NCI-H146 treated with DMSO at 0.1 percent for 48 hours (cell line): ENCODE results near the gene SLC38A1.
"Not testable (repeated sequence)": the region's sequence is repeated elsewhere in the genome, so short reads cannot be mapped to it uniquely, and the experiment has no call there.

Source experiments
- DNase-seq: peaks from one replicate; lab custom pipeline; 2025; ENCODE audit not compliant: unreplicated experiment; lab: John Stamatoyannopoulos, UW

SLC38A1 gene

GRCh38 chr12:46265102-46265501, 3.7 kb downstream of the SLC38A1 start:
- DNase-seq, result no peak

- no peak for DNase-seq
Measured at GRCh38 chr12:46264057-46264456, 4.8 kb downstream of the SLC38A1 start.

DNA sequence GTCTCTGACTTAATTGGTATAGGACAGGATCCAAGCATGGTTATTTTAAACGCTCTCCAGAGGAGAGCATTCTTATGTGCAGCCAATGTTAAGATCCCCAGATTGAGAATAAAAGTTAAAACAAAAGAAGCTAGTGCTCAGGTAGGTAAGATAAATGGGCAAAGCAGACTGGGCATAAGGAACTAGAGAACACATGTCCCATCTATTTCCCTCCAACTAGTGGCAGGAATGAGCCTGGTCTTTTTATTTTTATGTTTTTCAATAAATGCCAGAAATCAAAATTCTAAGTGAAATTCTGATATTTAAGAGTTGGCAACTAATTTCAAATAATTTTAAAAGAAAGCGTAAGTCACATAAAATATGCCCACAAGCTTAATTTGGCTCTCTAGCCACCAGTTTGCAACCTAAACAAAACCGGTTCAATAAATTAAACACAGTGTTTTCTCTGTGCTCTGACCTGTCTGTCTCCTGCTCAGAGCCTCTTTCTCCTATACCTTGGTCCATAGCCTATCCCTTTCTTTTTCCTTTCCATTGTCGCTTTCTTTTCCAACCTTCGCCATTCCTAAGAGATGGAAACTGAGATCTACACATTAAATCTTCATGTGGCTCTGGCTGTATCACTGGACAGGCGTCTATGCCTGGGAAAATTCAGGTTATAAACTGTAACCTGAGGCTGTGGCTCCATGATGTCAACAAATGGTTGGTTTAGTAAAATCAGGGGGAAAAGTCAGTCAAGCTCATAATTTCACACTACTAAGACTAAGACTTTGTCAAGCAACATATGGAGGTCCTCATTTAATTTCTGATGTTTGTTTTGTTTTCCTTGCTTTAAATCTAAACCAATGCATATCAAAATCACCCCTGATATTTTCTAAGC, 5.5 kb downstream of the SLC38A1 start:
- no peak for DNase-seq

- DNase-seq, result no peak
Measured at GRCh38 chr12:46261646-46262045, 7.2 kb downstream of the SLC38A1 start.

GRCh38 chr12:46260913-46261476, 7.8 kb downstream of the SLC38A1 start:
- no peak for DNase-seq

GRCh38 chr12:46260124-46260912, 8.5 kb downstream of the SLC38A1 start:
- no peak for DNase-seq

GRCh38 chr12:46259713-46260112, 9.1 kb downstream of the SLC38A1 start:
- DNase-seq, result no peak

DNA sequence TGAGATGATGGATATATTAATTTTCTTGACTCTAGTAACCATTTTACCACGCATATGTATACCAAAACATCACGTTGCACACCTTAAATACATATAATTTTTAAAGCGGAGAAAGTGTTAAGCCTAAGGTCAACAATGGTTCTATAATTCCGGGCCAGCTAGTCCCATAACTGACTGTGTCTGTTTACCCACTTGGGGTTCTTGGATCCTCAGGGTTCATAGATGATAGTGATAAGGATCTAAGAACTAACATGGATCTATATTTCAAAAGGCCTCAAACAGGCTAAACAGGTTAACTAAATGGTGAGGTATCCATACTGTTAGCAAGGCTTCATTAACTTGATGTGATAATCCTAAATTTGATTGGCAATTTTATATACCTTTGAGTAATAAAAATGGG, 9.8 kb downstream of the SLC38A1 start:
- no peak for DNase-seq

DNA sequence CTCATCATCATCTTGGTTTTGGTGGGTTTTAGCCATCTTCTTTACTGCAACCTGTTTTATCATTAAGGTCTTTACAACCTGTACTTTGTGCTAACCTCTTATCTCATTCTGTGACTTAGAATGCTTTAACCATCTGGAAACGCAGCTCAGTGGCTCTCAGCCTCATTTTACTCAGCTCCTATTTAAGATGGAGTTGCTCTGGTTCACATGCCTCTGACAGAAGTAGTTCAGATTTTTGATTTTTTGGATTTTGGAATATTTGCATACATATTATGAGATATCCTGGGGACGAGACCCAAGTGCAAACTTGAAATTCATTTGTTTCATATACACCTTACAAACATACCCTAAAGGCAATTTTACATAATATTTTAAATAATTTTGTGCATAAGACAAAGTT, 10.7 kb downstream of the SLC38A1 start:
- DNase-seq, result no peak

GRCh38 chr12:46256942-46257341, 11.9 kb downstream of the SLC38A1 start:
- DNase-seq, result no peak

- no peak for DNase-seq
Measured at GRCh38 chr12:46253544-46254162, 15.2 kb downstream of the SLC38A1 start.

GRCh38 chr12:46251994-46252393, 16.8 kb downstream of the SLC38A1 start:
- DNase-seq, result not testable (repeated sequence)

- not testable (repeated sequence) for DNase-seq
Measured at GRCh38 chr12:46249960-46250359, 18.9 kb downstream of the SLC38A1 start.

GRCh38 chr12:46246021-46246700, 22.7 kb downstream of the SLC38A1 start:
- DNase-seq, result no peak

DNA sequence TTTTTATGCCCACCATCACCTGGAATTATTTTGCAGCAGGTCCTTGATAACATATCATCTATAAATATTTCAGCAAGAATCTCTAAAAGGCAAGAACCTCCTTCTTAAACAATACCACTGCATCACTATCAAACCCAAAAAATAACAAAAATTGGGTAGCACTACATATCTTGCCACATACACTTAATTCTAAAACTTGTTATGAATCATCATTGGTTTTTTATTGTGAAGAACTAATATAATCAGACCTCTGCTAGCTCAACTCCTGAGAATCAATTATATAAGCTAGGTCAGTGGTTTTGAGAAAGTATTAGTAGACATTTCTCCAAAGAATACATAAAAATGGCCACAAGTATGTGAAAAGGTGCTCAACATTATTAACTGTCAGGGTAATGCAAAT, 23.8 kb downstream of the SLC38A1 start:
- DNase-seq, result no peak

DNA sequence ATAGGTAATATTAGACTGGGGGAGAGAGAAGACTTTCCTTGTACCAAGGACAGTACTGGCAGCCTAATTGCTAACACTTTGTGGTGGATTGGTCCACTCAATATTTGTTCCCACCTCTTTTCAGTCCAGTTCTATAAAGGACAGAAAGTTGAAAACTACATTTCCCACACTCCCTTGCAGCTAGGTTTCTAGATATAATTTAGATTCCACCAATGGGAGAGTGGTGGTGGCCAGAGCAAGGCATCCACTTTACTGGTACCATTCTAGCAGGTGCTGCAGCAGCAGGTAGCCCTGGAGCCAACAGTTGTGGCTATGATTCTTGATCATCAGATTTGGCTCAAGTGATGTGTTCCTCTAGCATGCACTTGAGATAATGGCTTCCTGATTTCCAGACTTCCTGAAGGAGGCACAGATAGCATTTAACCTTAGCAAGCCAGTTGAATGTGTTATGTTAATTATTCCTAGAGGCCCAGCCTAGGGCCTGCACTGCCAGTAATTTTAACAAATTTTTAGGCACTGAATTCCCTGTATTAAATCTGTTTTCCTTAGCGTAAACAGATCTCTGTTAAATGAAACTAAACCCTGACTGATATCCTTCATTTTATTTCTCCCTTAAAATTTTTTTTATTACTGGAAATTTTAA, 24.4 kb downstream of the SLC38A1 start:
- peak; percentile 5 for DNase-seq

GRCh38 chr12:46242569-46242968, 26.3 kb downstream of the SLC38A1 start:
- DNase-seq, result no peak

DNA sequence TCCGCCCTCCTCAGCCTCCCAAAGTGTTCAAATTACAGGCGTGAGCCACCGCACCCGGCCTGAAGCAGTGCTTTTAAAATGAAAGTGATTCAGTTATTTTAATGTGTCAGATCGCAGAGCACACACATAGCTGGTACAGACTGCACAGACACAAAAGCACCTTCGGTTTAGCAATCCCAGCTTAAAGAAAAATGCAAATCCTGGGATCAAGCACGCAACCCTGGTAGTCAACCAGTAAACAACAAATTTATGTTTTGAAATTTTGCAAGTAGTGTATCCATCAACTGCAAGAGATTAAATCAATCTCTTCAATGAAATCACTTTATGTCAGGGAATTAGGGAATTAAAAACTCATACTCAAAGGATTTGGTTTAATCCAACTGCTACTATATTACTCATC, 28.4 kb downstream of the SLC38A1 start:
- no peak for DNase-seq

DNA sequence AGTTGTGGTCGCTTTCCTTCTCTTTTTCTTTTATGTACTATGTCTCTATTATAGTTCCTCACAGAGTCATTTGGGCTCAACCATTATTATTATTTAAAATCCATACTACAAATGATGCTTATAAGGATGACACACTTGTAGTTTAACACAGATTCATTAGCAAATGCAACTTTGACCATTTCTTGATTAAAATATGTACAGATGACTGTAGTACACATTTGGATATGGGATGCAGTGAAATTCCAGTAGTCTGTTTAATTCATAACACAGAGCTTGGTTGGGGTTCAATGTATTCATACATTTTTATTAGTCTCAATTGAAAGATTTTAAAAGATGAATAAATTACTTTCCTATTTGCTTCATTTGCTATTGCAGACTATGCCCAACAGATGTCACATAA, 30.0 kb downstream of the SLC38A1 start:
- no peak for DNase-seq

DNA sequence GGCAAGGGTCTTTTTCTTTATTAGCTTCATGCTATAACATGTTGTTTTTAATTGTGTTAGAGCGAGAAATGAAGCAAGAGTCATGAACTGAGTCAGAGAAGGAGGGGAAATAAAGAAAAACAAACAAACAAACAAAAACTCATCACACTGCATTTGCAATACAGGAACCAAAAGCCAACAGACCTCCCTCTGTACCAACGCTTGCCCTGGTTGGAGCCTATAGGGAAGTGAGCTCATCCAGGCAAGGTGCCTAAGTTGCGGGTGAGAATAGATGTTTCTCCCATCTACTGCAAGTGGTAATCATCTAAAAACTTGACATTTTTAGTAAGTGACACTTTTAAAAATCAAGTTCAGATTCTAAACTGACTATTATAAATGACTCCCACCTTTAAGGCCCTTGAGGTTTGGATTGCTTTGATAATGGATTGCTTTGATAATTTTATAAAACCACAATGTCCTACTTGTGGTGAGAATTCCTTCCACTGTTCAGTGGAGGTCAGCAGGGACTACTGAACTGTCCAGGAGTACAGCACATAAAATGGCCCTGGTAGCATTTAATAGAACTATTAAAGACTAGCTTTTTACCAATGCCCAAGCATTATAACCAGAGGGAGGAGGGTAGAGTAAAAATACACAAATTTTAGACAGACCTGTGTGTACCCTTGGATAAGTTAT, 31.3 kb downstream of the SLC38A1 start:
- DNase-seq, result no peak
